GM12875 (cell line): ENCODE results near the gene DUSP22.
A peak's percentile ranks its signal among the peaks of the same experiment; 100 is the strongest.

Experiments
- H3K4me3 ChIP-seq: one replicate; pipeline ENCODE4 v1.5.1; 2011; ENCODE audit warnings: low read depth, low read length, control low read depth
- TF ChIP-seq, protein P1 (sequence below): IDR thresholded peaks from 2 replicates; pipeline ENCODE4 v1.5.1; 2011; ENCODE audit warnings: low read depth, mild to moderate bottlenecking, control low read depth, inconsistent platforms, low read length, moderate library complexity, borderline replicate concordance; ENCODE audit not compliant: insufficient read depth

Gene DUSP22

GRCh38 chr6:292506-293192, 362 bp downstream of the DUSP22 start:
- peak overlapping the region; percentile 75 for H3K4me3 ChIP-seq
- TF ChIP-seq, protein P1, sequence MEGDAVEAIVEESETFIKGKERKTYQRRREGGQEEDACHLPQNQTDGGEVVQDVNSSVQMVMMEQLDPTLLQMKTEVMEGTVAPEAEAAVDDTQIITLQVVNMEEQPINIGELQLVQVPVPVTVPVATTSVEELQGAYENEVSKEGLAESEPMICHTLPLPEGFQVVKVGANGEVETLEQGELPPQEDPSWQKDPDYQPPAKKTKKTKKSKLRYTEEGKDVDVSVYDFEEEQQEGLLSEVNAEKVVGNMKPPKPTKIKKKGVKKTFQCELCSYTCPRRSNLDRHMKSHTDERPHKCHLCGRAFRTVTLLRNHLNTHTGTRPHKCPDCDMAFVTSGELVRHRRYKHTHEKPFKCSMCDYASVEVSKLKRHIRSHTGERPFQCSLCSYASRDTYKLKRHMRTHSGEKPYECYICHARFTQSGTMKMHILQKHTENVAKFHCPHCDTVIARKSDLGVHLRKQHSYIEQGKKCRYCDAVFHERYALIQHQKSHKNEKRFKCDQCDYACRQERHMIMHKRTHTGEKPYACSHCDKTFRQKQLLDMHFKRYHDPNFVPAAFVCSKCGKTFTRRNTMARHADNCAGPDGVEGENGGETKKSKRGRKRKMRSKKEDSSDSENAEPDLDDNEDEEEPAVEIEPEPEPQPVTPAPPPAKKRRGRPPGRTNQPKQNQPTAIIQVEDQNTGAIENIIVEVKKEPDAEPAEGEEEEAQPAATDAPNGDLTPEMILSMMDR, result no peak

DNA sequence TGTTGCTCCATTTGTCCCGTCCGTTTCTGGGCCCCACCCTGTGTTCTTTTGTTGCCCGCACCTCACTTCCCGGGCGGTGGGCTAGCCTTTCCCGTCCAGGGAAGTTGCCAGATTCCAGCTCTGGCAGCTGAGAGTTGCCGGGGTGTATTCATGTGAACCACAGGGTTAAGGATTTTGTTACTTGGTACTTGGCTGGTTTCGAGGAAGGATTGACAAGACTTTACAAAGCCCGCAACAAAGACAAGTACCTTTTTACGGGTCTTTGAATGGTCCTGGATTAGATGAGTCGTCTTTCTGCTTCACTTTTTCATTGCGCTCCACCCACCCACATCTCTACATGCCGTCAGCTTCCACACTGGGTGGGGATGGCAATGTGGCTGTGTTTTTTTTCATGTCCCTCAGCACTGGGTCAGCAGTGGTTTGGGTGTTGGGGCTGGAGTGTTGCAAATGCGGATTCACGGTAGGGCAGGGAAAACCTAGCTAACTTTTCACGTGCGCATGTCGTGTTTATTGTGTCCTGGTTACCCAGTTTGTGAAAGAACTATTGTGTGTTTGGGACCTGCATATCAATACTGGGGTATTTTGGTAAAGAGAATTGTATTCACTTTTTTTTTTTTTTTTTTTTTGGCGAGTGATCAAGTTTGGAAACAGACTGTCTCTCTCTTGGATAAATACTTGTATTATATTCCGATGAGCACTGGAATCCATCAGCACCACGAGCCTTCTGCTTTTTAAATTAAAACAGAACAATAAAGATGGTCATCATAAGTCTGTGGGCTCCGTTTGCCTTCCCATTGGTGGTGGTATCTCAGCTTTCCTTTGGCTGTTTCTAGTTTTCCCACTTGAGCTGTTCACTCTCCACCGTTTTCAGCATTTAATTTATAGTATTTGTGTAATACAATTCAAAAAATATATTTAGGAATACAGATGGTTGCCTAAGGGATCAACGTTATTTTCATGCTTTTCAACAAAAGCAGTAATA, 1.2 kb downstream of the DUSP22 start:
- peak overlapping the region; percentile 75 for H3K4me3 ChIP-seq
- TF ChIP-seq, protein P1, result no peak

- TF ChIP-seq, protein P1, result no peak
- no peak overlapping the region for H3K4me3 ChIP-seq
Measured at GRCh38 chr6:294656-295565, 2.6 kb downstream of the DUSP22 start.

DNA sequence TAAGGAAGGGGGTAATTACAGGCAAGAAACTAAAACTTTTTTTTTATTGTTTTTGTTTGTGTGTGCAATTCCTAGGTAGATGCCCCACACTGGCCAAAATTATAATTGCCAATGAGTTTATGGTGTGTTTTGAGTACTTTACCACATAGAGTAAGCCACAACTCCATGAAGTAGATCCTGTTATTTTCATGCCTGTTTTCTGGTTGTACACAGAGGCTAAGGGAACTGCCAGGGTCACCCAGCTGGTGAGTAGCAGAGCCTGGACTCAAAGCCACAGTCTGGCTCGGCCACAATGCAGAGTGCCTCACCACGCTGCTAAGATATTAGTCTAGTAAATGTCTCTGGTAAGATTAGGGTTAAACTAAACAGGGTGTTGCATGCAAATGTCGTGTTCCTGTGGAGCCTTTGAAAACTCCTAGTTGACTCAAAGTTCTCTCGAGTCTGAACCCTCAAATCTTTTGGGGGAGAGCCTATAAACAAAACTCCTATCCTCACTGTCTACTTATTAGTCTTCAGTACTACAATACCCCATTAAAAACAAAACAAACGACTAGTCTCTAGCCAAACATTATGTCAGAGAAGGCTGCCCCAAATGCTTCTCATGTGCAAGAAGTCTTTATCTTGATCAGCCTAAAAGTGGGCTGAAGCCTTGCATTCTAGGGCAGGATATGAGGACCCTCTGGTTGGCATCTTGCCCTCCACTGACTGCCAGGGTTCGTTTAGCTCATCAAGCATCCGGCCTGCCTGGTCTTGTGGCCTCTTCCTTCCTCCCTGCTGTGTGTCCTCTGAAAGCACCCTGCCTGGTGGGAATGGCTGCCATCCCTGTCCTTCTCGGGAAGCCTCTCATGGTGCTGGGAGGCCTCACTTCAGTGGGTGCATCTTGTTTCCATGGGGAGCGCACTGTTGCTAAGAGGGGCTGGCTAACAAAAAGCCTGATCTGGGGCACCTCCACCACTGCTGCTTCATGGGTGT, 4.2 kb downstream of the DUSP22 start:
- no peak overlapping the region for H3K4me3 ChIP-seq
- TF ChIP-seq, protein P1, result no peak

- TF ChIP-seq, protein P1, result no peak
- no peak overlapping the region for H3K4me3 ChIP-seq
Measured at GRCh38 chr6:297571-298232, 5.4 kb downstream of the DUSP22 start.
